Central memory CD4-positive, alpha-beta T cell (primary cell): ENCODE data around the gene GABRD.

ENCODE experiments used
- DNase-seq: peaks from one replicate; pipeline ENCODE4 v3.0.0; 2022

The GABRD gene

GRCh38 chr1:2056955-2057590 lies 37.9 kb downstream of the GABRD start:
- no peak for DNase-seq

- no peak for DNase-seq
Observed at GRCh38 chr1:2059290-2059953, 40.3 kb downstream of the GABRD start.

DNA sequence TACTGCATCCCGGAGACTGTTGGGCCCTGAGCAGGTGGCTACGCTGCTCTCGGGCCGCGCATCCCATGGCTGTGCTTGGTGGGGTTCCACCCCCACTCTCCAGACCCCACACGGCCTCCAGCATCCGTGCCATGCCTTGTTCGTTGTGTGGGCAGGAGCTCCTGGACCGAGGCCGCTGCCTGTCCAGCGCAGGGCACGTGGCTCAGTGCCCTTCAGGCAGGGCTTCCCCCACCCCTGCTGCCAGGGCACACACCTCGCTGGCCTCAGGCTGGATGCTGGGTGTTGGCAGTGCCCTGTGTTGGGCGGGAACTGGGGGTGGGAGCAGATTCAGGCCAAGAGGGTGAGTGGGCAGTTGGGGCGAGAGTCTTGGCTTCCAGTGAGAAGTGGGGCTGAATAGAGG lies 40.9 kb downstream of the GABRD start:
- no peak for DNase-seq

DNA sequence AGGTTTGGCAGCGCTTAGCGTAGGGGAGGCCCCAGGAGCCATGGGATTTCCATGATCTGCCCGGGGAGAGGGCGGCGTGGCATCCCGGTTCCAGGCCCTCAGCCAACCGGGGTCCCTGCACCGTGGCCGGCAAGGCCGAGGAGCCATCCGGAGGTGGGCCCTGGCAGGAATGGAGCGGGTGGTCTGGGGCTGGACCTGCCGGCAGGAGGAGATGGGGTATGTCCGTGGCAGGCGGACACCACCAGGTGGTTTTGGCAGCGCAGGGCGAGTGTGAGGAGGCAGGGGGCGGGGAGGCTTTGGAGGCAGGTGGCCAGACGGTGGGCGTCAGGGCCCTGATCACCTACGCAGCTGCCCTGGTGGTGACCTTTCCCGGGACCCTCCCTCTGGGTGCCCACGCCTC lies 41.4 kb downstream of the GABRD start:
- no peak for DNase-seq

DNA sequence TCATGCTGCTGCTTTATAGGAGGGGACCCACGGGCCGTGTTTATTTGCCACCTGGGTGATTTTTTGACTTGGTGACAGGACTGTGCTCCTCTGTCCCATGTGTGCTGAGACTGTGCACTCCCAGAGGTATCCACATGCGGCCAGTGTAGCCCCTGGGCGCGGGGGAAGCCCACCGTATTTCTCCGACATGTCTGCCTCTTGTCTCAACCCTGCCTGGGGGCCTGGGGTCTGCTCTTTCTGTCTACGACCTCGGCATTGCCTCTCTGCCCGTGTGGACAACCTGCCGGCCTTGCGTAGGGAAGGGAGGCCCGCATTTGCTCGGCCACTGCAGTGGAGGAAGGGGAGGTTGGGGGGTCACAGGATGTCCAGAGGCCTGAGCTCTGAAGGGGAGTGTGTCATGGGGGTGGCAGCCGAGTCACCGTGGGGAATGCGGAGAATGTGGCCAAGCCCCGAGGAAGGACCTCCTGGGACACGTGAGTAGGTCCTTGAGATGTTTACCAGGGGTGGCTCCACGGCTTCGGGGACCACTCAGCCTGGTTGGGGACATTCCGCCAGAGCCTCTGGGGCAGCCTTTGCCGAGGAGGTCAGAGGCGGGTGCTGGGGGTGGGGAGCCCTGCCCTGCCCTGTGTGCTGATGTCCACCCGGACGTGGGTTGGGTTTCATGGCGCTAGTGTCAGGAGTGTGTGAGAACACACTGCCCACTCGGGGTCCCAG lies 42.1 kb downstream of the GABRD start:
- no peak for DNase-seq

DNA sequence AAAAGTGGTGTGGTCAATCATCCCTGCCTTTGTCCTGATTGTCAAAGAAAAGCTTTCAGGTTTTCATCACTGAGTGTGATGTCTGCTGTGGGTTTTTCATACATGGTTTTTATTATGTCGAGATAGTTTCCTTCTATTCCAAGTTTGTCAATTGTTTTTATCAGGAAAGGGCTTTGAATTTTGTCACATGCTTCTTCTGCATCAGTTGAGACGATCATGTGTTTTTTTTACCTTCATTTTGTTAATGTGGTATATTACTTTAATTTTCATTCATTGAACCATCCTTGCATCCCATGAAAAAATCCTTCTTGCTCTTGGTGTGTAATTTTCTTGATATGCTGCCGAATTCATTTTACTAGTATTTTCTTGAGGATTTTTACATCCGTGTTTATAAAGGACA lies 46.6 kb downstream of the GABRD start:
- no peak for DNase-seq

- no peak for DNase-seq
Observed at GRCh38 chr1:2067393-2067792, 48.2 kb downstream of the GABRD start.

GRCh38 chr1:2067981-2068380 lies 48.8 kb downstream of the GABRD start:
- no peak for DNase-seq

DNA sequence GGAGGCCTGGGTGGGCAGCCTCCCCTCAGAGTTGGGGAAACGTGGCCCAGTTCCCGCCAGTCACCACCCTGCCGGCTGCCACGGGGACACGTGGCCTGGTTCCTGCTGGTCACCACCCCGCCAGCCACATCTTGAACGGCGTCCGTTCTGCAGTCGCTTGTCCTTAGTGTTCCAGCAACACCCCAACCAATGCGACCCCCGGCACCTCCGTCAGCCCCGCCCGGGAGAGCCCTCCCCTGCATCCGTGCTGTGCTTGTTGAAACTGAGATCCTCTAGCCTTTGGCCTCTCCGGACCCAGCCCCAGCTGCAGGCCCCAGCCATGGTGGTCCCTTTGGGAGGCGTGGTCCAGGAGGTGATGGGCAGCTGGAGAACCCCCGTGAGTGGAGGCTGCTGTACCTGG lies 49.8 kb downstream of the GABRD start:
- DNase-seq = no peak

DNA sequence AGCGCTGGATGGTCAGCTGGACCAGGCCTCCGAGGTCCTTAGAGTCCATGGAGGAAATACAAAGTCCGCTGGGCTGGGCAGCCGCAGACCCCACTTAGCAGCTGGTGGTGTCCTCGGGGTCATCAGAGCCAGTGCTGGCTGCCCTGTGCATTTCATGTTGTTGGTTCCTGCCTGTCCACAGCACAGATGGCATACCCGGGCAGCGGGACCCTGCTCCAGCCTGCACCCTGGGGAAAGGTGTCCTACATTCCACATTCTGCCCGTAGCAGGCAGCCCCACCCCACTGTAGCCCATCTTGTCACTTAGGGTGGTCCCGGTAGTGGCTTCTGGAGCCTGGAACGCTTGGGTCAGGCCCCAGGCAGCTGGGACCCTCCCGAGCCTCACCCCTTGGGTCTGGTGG lies 50.9 kb downstream of the GABRD start:
- no peak for DNase-seq

DNA sequence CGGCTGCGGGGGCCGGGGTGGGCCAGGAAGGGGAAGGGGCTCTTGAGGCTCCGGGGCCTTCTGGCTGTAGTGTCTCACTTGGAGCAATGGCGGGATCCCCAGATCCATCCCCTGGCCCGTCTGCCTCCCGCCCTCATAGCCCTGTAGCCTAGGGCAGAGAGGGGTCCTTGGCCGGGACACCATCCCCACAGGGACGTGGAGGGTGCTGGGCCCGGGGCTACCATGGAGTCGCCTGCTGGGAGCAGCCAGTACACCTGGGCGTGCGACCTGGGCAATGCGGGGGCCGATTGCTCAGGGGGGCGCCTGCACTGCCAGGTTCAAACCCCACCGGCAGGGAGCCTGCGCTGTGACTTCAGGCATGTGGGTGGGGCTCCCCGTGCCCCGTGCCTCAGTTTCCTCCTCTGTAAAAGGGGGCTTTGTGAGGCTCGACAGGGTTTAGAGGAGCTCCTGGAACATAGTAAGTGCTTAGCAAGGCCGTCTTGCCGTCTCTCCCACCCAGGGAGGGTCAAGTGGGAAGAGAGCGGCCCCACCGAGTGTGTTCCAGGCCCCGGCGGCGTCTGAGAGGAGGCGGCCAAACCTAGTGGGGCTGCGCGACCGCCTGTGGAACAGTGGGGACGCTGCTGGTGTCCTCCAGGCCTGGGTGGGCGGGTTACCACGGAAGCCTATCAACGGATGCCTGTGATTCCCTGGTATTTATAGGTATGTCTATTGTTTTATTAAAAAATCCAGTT lies 51.8 kb downstream of the GABRD start:
- no peak for DNase-seq

GRCh38 chr1:2072109-2072806 lies 53.1 kb downstream of the GABRD start:
- no peak for DNase-seq

- DNase-seq = no peak
Observed at GRCh38 chr1:2072891-2073290, 53.7 kb downstream of the GABRD start.

DNA sequence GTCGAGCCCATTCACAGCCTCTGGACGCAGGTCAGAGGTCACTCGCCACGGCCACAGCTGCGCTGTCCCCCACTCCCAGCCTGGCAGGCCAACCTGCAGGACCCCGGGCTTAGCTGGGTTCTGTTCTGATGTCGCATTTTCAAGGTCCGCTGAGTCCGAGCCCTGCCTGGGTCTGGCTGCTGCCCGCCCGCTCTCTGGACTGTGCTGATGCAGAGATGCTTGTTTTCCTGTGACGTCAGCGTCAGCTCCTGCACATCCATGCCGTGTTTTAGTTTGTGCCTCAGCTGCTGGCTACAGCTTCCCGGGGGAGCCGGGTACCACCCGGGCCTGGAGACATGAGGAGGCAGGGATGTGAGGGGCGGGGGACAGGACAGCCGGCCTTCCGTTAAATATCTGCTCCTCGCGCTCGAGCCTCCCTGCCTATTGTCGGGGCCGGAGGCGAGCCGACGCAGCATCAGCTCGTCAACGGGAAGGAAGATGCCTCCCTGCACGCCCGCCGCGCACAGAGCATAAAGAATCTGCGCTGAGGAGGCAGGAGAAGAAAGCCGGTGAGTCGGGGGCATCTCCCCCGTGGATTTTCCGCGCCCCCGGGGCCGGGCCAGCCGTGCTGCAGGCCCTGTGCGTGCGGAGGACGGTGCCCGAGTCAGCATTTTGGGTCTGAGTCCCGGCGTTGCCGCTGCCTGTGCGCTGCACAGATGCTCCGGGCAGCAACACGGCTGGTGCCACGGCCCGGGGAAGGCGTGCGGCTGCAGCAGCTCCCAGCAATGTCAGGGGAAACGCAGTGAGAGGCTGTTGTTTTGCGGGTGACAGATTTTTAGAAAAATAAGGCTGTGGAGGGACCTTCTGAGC lies 54.5 kb downstream of the GABRD start:
- no peak for DNase-seq

DNA sequence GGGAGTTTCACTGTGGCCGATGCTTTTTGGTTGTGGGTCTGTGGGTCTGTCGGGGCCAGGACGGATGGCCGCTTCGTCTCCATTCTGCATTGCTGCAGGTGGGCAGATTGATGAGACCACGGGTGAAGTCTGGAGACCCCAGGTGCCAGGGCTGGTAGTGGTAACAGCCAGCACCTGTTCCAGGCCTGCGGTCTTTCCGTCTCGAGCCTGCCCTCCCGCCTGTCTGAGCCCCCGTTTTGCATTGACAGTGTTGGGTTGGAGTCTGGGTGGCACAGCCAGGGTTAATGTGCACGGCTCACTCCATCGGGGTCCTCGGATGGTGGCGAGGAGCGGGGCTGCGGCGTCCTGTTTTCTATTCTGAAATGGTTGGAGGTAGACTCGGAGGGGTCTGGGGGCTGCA lies 55.3 kb downstream of the GABRD start:
- DNase-seq = no peak

DNA sequence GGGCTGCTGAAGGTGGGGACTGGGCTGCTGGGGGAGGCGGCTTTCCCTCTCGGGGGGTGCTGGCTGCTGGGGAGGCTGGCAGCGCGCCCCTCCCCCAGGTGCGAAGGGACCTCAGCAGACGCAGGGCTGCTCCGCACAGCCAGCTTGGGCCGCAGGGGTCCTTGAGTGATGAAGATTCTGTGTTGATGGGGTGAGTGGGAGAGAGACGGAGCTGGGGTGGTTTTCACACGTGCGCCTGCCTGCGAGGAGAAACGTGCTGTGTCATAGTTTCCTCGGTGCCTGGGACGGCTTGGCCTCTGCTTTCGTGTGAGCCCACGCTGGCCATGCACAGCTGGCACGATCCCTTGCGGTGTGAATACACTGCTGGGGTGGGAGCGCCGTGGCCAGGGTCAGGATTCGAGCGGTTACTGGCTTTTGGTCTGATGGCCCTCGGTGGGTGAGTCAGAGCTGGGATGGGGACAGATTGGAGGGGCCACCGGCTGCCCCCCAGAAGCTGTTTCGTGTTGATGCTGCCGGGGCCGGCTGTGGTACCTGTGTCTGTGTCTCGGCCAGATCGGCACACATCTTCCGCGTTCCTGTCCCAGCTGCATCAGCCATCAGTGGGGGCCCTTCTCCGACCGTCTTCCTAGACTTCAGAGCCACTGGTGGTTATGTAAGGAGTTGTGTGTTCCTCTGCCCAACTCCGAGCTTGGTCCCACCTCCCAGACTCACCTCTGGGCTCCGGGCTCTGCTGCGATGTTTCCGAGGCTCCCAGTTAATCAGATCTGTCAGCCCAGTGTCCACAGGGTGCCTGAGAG lies 56.0 kb downstream of the GABRD start:
- no peak for DNase-seq

GRCh38 chr1:2076826-2077225 lies 57.7 kb downstream of the GABRD start:
- no peak for DNase-seq

DNA sequence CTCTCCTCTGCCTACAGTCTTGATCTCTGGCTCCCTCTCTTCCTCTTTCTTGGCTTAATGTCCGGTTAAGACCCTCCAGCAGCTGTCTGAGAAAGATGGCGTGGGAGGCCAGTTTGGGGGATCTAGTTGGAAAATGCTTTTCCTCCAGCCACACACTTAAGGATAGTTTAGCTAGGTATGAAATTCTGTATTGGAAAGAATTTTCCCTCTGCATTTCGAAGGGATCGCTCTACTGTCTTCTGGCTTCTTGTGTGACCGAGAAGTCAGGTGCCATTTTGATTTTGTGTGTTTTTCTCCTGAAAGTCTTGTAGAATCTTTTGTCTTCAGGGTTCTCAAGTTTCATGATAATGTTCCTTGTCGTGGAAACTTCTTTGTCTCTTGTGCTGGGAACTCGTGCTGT lies 59.0 kb downstream of the GABRD start:
- DNase-seq = no peak

GRCh38 chr1:2079396-2080085 lies 60.4 kb downstream of the GABRD start:
- DNase-seq = no peak

DNA sequence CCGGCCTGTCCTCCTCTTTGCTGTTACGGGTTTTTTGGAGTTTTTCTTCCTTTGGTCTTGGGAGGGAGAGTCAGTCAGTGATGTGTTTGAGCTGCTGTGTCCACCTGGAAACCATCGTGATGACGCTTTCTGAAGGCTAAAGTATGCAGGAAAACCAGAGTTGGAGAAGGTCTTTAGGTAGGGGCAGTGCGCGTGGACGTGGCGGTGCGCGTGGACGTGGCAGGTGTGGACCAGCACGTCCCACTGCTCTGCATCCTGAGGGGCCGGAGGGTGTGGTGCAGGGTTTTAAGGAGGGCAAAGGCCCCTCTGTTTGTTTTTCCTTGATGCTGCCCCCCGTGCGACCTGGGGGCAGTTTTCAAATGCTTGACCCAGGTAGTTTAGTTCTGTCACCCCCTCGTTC lies 61.0 kb downstream of the GABRD start:
- no peak for DNase-seq
